Body of pancreas (tissue), 4 donors: Measurements from ENCODE around the gene PLCB3. TPM values are rescaled to one million over a fixed set of nuclear protein-coding genes. Genes with fewer than 3 reads are reported as not detected.
"Not testable (repeated sequence)": the region's sequence is repeated elsewhere in the genome, so short reads cannot be mapped to it uniquely, and the experiment has no call there.

Experiments
- ATAC-seq: fragments of 150-250 bp; one replicate; pipeline ENCODE4 v1.9.1; 2016
- DNase-seq, 4 donors: peaks; one replicate each; pipeline ENCODE4 v3.0.0-alpha.2; 2019
- H3K27ac ChIP-seq, 4 donors: fragments of 200-600 bp; sonication (generic); 1 replicate in 3 of 4; 2 replicates in 1 of 4; pipeline versions ENCODE4 v1.5.1 to v1.6.1; 2016 to 2019; ENCODE audit warnings: mild to moderate bottlenecking in 1 of 4, mixed read lengths in 1 of 4, moderate library complexity in 1 of 4
- H3K27me3 ChIP-seq, 2 donors: fragments of 200-600 bp; sonication (generic); one replicate each; pipeline ENCODE4 v1.6.0; 2016; ENCODE audit warnings: mild to moderate bottlenecking in 1 of 2
- H3K36me3 ChIP-seq, 2 donors: fragments of 200-600 bp; sonication (generic); replicated peaks in 1 of 2; 2 replicates each; pipeline ENCODE4 v1.5.1; 2016; ENCODE audit warnings: low read depth in 2 of 2; ENCODE audit not compliant: insufficient read depth in 1 of 2
- H3K4me1 ChIP-seq: fragments of 200-600 bp; sonication (generic); one replicate; pipeline ENCODE4 v1.6.0; 2016
- H3K4me3 ChIP-seq, 2 donors: fragments of 200-600 bp; sonication (generic); 1 replicate in 1 of 2; 2 replicates in 1 of 2; pipeline ENCODE4 v1.5.1; 2016 to 2019
- H3K9me3 ChIP-seq, 3 donors: fragments of 200-600 bp; sonication (generic); 1 replicate in 2 of 3; 2 replicates in 1 of 3; pipeline ENCODE4 v1.5.1; 2016
- CTCF ChIP-seq, 7 experiments: fragments of 450-650 bp in 4 of 7; fragments of 200-600 bp in 3 of 7; sonication (generic) in 3 of 7; IDR thresholded peaks; one replicate each; pipeline ENCODE4 v1.5.1; 2016 to 2019; ENCODE audit warnings: antibody characterized with exemption in 7 of 7
- POLR2A ChIP-seq, 3 donors: fragments of 450-650 bp; IDR thresholded peaks; one replicate each; pipeline ENCODE4 v1.6.1; 2016; ENCODE audit warnings: antibody characterized with exemption in 3 of 3, mild to moderate bottlenecking in 2 of 3
- WGBS, 2 donors: methylation state at CpG; one replicate each; pipeline ENCODE4 v1.1.5; 2017; 5-methylcytosine and 5-hydroxymethylcytosine counted together
- intact Hi-C: fragments of 100-400 bp; cut with DNase I; formaldehyde crosslinking; loops from one replicate; pipeline ENCODE4 v1.15.1; 2023
- total RNA-seq, 2 donors: library from RNA; depleted of rRNA; stranded (reverse); fragments of >200 nt; gene quantifications; one replicate each; pipeline ENCODE4 v1.1.0, GENCODE V29; 2016

The PLCB3 gene
- total RNA-seq, 2 donors from 2014 or later, result 13.8 to 14.5 TPM

GRCh38 chr11:64244966-64245365 lies 6.4 kb upstream of the PLCB3 start:
- no peaks in the 10 kb centered on the region for H3K36me3 ChIP-seq
- TF ChIP-seq CTCF (IDR thresholded peaks at IDR 0.05), result no peak
- no peak for TF ChIP-seq POLR2A (IDR thresholded peaks at IDR 0.05)
- peaks cover 51% of the 10 kb centered on the region for H3K4me1 ChIP-seq
- intact Hi-C loops, result no loop called here
- H3K4me3 ChIP-seq, result no peak overlapping the region
- no peak for DNase-seq
- no peak for ATAC-seq
- WGBS, 2 donors, result 0 to 5% methylated on average over 2 to 6 of the region's 6 CpGs
- H3K9me3 ChIP-seq, result no peaks in the 10 kb centered on the region
- no peaks in the 10 kb centered on the region for H3K27me3 ChIP-seq
- H3K27ac ChIP-seq, result peak overlapping the region; percentile 91 to 94 (median 92)

- H3K27me3 ChIP-seq, result no peaks in the 10 kb centered on the region
- intact Hi-C loops, result no loop called here
- H3K36me3 ChIP-seq, result no peaks in the 10 kb centered on the region
- H3K4me1 ChIP-seq, result peaks cover 47% of the 10 kb centered on the region
- peak overlapping the region in 1 of 2 donors; percentile 84 for H3K4me3 ChIP-seq
- DNase-seq (peak; percentile 77 to 90 (median 84)), ATAC-seq (no peak)
- H3K27ac ChIP-seq, result peak overlapping the region; percentile 91 to 94 (median 92)
- WGBS, 2 donors, result 0% methylated on average over 3 to 5 of the region's 6 CpGs
- TF ChIP-seq POLR2A (IDR thresholded peaks at IDR 0.05) (no peak), CTCF (IDR thresholded peaks at IDR 0.05) (no peak)
- H3K9me3 ChIP-seq, result no peaks in the 10 kb centered on the region
Observed at GRCh38 chr11:64245401-64245796, 5.9 kb upstream of the PLCB3 start.

- Histone ChIP-seq H3K4me1 (peaks cover 50% of the 10 kb centered on the region), H3K9me3 (no peaks in the 10 kb centered on the region), H3K4me3 (peak overlapping the region; percentile 67 to 84), H3K36me3 (no peaks in the 10 kb centered on the region), H3K27ac (peak overlapping the region; percentile 91 to 94 (median 92)), H3K27me3 (no peaks in the 10 kb centered on the region)
- DNase-seq, result peak; percentile 80 to 91 (median 87)
- intact Hi-C loops, result no loop called here
- 1 to 2% methylated on average over 20 to 44 of the region's 46 CpGs for WGBS, 2 donors
- TF ChIP-seq POLR2A (IDR thresholded peaks at IDR 0.05) (peak; percentile 68 to 75 (median 74)), CTCF (IDR thresholded peaks at IDR 0.05) (peak in 1 of 7 experiments; percentile 17)
- ATAC-seq, result peak; percentile 4
Observed at GRCh38 chr11:64245797-64246620, 5.3 kb upstream of the PLCB3 start.

GRCh38 chr11:64246621-64246870 lies 4.8 kb upstream of the PLCB3 start:
- peak; percentile 11 for ATAC-seq
- H3K9me3 ChIP-seq, intact Hi-C loops, DNase-seq, H3K36me3 ChIP-seq, H3K4me3 ChIP-seq, H3K27me3 ChIP-seq: not testable (repeated sequence)
- peak in 2 of 7 experiments; percentile 1 to 15 for TF ChIP-seq CTCF (IDR thresholded peaks at IDR 0.05)
- Histone ChIP-seq H3K27ac (peak overlapping the region; percentile 91 to 94 (median 92)), H3K4me1 (peaks cover 52% of the 10 kb centered on the region)
- 0% methylated on average over 8 of the region's 43 CpGs; no CpG with 5 or more reads in 1 of the 2 donors for WGBS, 2 donors
